Measurements from ENCODE around the gene ABCA8. TPM values are rescaled to one million over a fixed set of nuclear protein-coding genes. Genes with fewer than 3 reads are reported as not detected.

ABCA8 gene
- polyA plus RNA-seq, 1 experiment: 13.8 TPM

- no peak for TF ChIP-seq CTCF (IDR thresholded peaks at IDR 0.05; ENCODE audit: low read depth, low read length)
- ChIA-PET POLR2A (no interaction called here), CTCF (no interaction called here)
- DNase-seq (ENCODE audit: low read depth, low spot score): no peak
- Histone ChIP-seq H3K9me3 (ENCODE audit: control insufficient read depth, insufficient read depth, low read length) (no peaks in the 10 kb centered on the region), H3K4me3 (ENCODE audit: low read depth, low read length) (no peak overlapping the region), H3K27me3 (ENCODE audit: control insufficient read depth, insufficient read depth, low read length) (no peaks in the 10 kb centered on the region), H3K27ac (ENCODE audit: low read depth, low read length) (no peak overlapping the region)
Observed at GRCh38 chr17:68860941-68861340, 94.3 kb downstream of the ABCA8 start.

GRCh38 chr17:68854452-68854851 is 100.7 kb downstream of the ABCA8 start:
- Histone ChIP-seq H3K9me3 (ENCODE audit: control insufficient read depth, insufficient read depth, low read length) (no peaks in the 10 kb centered on the region), H3K4me3 (ENCODE audit: low read depth, low read length) (no peak overlapping the region), H3K27me3 (ENCODE audit: control insufficient read depth, insufficient read depth, low read length) (no peaks in the 10 kb centered on the region), H3K27ac (ENCODE audit: low read depth, low read length) (no peak overlapping the region)
- CTCF ChIA-PET: no interaction called here
- TF ChIP-seq CTCF (IDR thresholded peaks at IDR 0.05; ENCODE audit: low read depth, low read length): no peak
- POLR2A ChIA-PET: no interaction called here
- DNase-seq (ENCODE audit: low read depth, low spot score): no peak

GRCh38 chr17:68853439-68853838 is 101.8 kb downstream of the ABCA8 start:
- ChIA-PET CTCF (no interaction called here), POLR2A (no interaction called here)
- no peak for TF ChIP-seq CTCF (IDR thresholded peaks at IDR 0.05; ENCODE audit: low read depth, low read length)
- Histone ChIP-seq H3K27ac (ENCODE audit: low read depth, low read length) (no peak overlapping the region), H3K4me3 (ENCODE audit: low read depth, low read length) (no peak overlapping the region), H3K27me3 (ENCODE audit: control insufficient read depth, insufficient read depth, low read length) (no peaks in the 10 kb centered on the region), H3K9me3 (ENCODE audit: control insufficient read depth, insufficient read depth, low read length) (no peaks in the 10 kb centered on the region)
- DNase-seq (ENCODE audit: low read depth, low spot score): no peak

DNA sequence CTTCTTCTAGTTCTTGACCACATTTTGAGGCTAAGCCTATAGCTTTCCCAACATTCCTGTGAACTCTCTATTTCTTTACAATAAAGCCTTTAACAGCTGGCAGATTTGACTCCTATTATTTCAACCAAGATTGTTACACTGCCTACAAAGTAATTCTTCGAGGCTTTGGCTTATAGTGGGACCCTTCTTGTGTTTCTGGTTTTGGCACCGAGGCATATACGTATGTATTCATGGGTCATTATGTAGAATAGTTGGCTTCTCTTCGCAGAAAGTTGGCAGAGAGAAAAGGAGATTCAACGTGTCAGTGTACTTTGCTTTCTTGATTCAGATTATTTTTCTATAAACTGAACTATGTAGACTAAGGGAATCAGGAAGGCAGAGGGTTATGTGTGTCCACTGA is 102.2 kb downstream of the ABCA8 start:
- no peak for DNase-seq (ENCODE audit: low read depth, low spot score)
- H3K4me3 ChIP-seq (ENCODE audit: low read depth, low read length): no peak overlapping the region
- ChIA-PET POLR2A (no interaction called here), CTCF (interaction anchor here (0.9 kb wide), 1 partner anchor 81 kb away, joined by 3 read pairs; no protein-coding TSS in a partner anchor)
- no peak for TF ChIP-seq CTCF (IDR thresholded peaks at IDR 0.05; ENCODE audit: low read depth, low read length)
- no peaks in the 10 kb centered on the region for H3K27me3 ChIP-seq (ENCODE audit: control insufficient read depth, insufficient read depth, low read length)
- H3K9me3 ChIP-seq (ENCODE audit: control insufficient read depth, insufficient read depth, low read length): no peaks in the 10 kb centered on the region
- no peak overlapping the region for H3K27ac ChIP-seq (ENCODE audit: low read depth, low read length)

DNA sequence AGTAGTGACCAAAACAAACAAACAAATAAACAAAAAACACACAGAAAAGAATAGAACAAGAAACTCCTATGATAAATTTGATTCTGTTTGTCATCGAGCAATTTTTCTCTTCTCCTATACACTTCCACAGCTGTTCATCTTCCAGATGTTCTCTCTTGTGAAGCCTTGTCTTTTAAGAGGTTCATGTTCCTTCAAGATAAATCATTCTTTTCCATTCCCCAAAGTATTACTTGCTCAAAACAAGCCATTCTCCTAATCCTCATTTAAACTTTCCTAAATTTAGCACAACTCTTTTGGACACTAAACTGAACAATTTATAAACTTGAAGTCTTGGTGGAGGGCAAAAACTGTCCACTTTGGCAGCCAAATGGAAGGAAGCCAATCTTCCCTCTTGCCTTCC is 103.3 kb downstream of the ABCA8 start:
- ChIA-PET POLR2A (no interaction called here), CTCF (no interaction called here)
- H3K9me3 ChIP-seq (ENCODE audit: control insufficient read depth, insufficient read depth, low read length): no peaks in the 10 kb centered on the region
- no peaks in the 10 kb centered on the region for H3K27me3 ChIP-seq (ENCODE audit: control insufficient read depth, insufficient read depth, low read length)
- DNase-seq (ENCODE audit: low read depth, low spot score): no peak
- H3K27ac ChIP-seq (ENCODE audit: low read depth, low read length): no peak overlapping the region
- TF ChIP-seq CTCF (IDR thresholded peaks at IDR 0.05; ENCODE audit: low read depth, low read length): no peak
- no peak overlapping the region for H3K4me3 ChIP-seq (ENCODE audit: low read depth, low read length)

Measured in AG04450 (cell line).